Coronary artery (tissue), 2 donors: Measurements from ENCODE around the gene PIP4K2C.

Source experiments
- DNase-seq: peaks from one replicate; pipeline ENCODE4 v3.0.0-alpha.2; 2017; ENCODE audit warnings: low spot score
- H3K27ac ChIP-seq, 2 donors: fragments of 200-600 bp; sonication (generic); one replicate each; pipeline ENCODE4 v1.5.1; 2016 to 2019
- H3K4me3 ChIP-seq: fragments of 200-600 bp; sonication (generic); 2 replicates; pipeline ENCODE4 v1.5.1; 2016; ENCODE audit warnings: mild to moderate bottlenecking, moderate library complexity
- TF ChIP-seq, protein P1 (sequence below): fragments of 200-600 bp; sonication (generic); IDR thresholded peaks from one replicate; pipeline ENCODE4 v1.5.1; 2019; ENCODE audit warnings: antibody characterized with exemption

The PIP4K2C gene

DNA sequence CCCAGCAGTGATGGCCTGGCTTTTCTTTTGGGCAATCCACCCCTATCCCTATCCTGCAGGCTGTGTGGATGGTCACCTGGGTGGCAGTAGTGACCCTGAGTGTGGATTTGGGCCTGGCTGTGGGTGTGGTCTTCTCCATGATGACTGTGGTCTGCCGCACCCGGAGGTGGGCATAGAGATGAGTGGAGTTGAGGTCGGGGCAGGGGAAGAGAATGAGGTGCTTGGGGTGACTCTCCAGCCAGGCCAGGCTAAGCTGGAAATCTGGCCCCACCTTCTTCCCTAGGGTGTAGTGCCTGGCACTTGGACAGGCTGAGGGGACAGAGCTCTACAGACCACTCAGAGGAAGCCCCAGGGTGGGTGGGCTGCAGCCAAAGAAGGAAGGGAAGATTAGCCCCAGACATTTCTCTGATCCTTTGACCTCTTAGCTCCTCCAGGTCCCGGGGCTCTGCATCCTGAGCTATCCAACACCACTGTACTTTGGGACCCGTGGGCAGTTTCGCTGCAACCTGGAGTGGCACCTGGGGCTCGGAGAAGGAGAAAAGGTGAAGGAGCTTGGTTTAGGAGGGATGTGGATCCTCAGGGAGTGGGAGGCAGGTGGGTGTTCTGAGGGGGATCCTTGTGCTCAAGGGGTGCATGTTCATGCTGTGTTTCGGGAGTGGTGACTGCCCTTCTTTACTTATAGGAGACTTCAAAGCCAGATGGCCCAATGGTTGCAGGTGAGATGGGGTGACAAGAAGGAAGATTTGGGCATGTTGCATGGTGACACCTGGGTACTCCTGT is 33.6 kb downstream of the PIP4K2C start:
- TF ChIP-seq, protein P1, sequence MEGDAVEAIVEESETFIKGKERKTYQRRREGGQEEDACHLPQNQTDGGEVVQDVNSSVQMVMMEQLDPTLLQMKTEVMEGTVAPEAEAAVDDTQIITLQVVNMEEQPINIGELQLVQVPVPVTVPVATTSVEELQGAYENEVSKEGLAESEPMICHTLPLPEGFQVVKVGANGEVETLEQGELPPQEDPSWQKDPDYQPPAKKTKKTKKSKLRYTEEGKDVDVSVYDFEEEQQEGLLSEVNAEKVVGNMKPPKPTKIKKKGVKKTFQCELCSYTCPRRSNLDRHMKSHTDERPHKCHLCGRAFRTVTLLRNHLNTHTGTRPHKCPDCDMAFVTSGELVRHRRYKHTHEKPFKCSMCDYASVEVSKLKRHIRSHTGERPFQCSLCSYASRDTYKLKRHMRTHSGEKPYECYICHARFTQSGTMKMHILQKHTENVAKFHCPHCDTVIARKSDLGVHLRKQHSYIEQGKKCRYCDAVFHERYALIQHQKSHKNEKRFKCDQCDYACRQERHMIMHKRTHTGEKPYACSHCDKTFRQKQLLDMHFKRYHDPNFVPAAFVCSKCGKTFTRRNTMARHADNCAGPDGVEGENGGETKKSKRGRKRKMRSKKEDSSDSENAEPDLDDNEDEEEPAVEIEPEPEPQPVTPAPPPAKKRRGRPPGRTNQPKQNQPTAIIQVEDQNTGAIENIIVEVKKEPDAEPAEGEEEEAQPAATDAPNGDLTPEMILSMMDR: no peak
- Histone ChIP-seq H3K4me3 (no peak overlapping the region), H3K27ac (no peak overlapping the region)
- DNase-seq: peak; percentile 36

DNA sequence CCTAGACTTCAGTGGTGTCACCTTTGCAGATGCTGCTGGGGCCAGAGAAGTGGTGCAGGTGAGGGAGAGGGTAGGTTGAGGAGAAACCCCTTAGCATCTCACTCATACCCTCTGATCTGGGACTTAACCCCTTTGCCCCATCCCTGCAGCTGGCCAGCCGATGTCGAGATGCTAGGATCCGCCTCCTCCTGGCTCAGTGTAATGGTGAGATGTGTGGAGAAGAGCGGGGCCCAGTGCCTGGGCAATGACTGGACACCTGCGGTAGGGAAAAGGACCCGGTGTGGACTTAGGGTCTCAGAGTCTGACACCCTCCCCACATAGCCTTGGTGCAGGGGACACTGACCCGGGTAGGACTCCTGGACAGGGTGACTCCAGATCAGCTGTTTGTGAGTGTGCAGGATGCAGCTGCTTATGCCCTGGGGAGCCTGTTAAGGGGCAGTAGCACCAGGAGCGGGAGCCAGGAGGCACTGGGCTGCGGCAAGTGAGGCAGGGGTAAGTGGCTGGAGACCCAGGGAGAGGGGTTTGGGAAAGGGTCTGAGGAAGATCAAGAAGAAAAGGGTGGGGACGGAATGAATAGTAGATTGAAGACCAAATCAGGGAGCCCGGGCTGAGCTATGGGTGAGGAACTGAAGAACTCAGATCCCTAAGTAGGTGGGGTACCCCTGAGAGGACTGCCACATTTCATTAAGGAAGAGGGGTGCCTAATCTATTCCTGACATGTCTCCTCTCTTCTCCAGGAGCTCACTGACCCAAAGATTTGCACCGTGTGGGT is 34.5 kb downstream of the PIP4K2C start:
- TF ChIP-seq, protein P1: no peak
- Histone ChIP-seq H3K4me3 (no peak overlapping the region), H3K27ac (no peak overlapping the region)
- peak; percentile 55 for DNase-seq

DNA sequence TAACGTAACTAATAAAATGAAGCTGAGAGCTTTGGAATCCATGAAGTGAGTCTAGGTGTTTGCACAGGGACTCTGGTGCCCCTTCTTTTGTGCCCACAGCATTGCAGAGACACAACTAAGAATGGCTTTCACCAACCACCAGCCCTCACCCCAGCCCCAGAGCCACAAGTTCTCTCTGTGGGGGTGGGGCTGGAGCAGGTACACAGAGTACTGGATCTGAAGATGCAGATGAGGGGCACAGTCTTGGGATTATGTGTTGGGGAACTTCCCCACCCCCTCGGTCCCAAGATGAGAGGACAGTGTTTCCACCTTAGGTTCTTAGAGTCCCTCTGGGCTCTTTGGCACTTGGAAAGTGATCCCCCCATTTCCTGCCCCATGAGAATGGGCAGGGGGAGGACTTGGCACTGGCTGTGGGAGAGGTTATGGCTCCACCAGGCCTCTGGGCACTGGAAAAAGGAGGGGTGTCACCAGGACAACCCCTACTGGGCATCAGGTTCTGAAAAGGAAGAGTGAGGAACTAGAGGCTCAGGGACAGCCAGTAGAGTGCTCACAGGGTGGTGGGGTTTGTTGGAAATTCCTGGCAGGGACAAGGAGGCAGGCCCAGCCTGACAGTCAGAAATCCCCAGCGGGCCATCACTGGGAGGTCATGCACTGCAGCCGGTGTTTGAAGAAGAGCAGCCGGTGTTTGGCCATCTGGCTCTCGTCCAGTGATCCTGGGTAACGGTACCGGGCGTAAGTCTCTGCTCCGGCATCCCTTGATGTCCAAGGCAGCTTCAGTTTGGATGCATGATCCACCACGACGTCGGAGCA is 35.3 kb downstream of the PIP4K2C start:
- H3K4me3 ChIP-seq: no peak overlapping the region
- no peak overlapping the region for H3K27ac ChIP-seq
- TF ChIP-seq, protein P1: no peak
- DNase-seq: peak; percentile 62

DNA sequence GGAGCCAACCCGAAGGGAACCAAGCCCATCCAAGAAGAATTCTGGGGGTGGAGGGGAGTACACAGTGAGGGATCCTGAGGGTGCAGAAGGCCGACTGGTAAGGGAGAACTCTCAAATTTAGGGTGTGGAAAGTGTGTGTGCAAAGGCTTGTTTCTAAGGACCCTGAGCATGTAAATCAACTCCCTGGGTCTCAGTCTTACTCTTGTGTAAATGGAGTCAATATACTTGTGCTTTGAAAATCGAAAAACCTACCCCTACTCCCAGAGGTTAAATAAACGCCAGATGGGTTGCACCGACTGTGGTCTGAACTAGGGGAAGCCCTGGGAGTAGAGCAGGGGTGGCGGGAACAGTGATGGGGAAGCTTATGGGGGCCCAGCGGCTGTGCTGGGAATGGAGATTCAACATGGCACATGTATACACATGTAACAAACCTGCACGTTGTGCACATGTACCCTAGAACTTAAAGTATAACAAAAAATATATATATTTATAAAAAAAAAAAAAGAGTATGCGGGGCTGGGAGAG is 36.0 kb downstream of the PIP4K2C start:
- DNase-seq: peak; percentile 22
- H3K4me3 ChIP-seq: no peak overlapping the region
- TF ChIP-seq, protein P1: no peak
- H3K27ac ChIP-seq: no peak overlapping the region

DNA sequence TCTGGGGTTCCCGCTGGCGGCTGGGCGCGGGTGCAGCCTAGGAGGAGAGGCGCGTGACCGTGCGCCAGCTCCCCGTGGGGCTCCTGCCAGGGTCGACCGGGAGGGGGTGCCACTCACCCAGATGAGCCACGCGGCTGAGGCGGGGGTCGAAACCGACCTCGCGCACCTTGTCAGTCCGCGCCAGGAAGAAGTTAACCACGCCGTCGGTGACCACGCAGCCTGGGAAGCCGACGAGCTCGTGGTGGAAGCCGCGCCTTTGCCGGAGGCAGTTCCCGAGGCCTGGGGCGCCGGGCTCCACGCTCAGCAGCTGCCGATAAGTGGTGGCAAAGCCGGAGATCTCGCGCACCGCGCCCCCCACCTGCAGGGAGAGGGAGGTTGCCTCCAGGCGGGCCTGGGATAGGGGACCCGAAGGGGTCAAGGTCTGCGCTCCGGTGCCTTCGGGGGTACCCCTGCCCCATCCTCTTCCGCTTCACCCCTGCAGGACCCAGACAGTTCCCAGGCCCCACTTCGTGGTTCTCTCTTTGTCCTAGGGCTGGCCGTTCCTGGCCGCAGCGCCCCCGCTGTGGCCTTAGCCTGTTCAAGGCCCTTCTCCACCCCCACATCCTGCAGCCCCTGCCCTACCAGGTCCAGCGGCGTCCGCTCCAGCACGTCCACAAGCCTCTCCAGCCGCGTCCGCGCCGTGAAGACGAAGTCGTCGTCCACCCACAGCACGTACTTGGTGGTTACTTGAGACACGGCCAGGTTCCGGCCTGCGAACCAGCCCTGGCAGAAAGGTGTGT is 36.7 kb downstream of the PIP4K2C start:
- TF ChIP-seq, protein P1: no peak
- peak; percentile 60 for DNase-seq
- Histone ChIP-seq H3K27ac (no peak overlapping the region), H3K4me3 (no peak overlapping the region)
